ENCODE data around the gene SLC25A48.

Gene SLC25A48, protein sequence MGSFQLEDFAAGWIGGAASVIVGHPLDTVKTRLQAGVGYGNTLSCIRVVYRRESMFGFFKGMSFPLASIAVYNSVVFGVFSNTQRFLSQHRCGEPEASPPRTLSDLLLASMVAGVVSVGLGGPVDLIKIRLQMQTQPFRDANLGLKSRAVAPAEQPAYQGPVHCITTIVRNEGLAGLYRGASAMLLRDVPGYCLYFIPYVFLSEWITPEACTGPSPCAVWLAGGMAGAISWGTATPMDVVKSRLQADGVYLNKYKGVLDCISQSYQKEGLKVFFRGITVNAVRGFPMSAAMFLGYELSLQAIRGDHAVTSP
- 0 reads per million in 2 donors for total RNA-seq

GRCh38 chr5:135834639-135835529 is at the start of gene SLC25A48:
Gene SLC25A48 (plus strand): TSS chr5:135834663. CDS start chr5:135834848, 185 bp downstream.
- DNase-seq, result no peak

DNA sequence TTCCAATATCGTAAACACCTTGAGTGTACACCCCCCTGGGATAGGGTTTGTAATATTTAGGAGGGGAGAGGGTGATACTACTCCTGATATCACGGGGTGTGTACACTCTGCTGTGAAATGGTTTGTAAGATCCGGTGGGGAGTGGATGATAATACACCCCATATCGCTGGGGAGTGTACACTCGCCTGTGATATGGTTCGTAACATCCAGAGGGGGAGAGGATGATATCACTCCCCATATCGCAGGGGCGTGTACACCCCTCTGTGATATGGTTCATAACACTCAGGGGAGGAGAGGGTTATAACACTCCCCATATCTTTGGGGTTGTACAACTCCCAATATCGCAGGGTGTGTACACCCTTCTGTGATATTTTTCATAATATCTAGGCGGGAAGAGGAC is 33.8 kb upstream of the SLC25A48 start:
- no peak for DNase-seq

- DNase-seq, result no peak
Observed at GRCh38 chr5:135810188-135810943, 24.1 kb upstream of the SLC25A48 start.

GRCh38 chr5:135811007-135811406 is 23.5 kb upstream of the SLC25A48 start:
- no peak for DNase-seq

- no peak for DNase-seq
Observed at GRCh38 chr5:135813758-135814157, 20.7 kb upstream of the SLC25A48 start.

GRCh38 chr5:135814316-135814715 is 20.1 kb upstream of the SLC25A48 start:
- DNase-seq, result no peak

DNA sequence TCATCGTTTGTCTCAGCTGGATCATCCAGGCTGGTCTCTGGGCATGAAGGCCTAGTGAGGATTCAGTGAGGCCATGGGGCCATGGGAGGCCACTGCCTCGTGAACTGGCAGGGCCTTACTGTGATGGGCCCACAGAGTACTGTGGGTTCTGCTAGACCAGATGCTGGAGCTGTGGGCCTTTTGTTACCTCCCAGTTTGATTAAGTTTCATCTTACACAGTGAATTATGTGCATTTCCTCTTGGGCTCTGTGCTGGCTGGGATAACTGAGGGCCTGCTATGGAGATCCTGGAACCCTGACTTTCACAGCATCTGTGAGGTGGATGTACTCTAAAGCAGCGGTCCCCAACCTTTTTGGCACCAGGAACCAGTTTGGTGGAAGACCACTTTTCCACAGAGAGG is 19.7 kb upstream of the SLC25A48 start:
- no peak for DNase-seq

DNA sequence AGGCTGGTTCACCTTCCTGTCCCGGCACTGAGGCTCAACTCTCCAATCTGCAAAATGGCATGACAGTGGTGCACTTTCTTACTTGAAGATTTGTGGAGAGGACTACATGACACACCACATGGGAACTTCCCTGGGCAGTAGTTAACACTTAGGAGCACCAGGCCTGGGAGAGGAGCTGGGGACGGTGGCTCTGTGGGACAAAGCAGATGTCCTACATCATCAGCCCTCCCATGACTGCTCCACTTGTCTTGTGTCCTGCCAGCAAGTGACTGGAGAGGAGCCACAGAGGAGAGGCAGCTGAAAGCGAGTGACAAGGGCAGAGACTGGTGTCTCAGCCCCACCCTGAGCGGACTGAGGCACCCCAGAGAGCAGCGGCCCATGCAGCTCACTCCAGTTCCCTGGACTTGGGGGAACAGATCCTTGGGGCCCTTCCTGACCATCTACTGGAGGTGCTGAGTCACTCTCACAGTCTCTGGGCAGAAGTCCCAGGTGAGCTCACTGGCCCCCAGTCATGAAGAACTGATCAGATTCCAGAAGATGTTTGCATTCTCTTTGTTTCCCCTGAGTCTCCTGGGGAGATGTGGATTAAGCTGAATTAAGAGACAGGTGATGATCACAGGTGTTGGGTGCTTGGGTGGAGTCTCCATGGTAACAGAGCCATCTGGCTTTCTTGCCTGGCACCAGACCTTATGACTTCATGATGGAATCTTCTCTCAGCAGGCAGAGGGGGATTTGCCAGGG is 13.2 kb upstream of the SLC25A48 start:
- DNase-seq, result no peak

GRCh38 chr5:135821802-135822201 is 12.7 kb upstream of the SLC25A48 start:
- DNase-seq, result no peak

DNA sequence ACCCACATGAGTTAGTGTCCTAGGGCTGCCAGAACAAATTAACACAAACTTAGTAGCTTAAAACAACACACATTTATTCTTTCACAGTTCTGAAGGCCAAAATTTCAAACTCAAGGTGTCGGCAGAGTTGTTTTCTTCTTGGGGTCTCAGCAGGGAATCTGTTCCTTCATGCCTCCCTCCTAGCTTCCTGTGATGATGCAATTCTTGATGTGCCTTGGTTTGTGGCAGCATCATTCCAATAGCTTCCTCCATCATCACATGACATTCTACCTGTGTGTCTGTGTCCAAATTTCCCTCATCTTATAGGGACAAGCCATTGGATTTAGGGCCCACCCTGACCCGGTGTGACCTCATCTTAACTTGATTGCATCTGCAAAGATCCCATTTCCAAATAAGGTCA is 12.2 kb upstream of the SLC25A48 start:
- DNase-seq, result no peak

DNA sequence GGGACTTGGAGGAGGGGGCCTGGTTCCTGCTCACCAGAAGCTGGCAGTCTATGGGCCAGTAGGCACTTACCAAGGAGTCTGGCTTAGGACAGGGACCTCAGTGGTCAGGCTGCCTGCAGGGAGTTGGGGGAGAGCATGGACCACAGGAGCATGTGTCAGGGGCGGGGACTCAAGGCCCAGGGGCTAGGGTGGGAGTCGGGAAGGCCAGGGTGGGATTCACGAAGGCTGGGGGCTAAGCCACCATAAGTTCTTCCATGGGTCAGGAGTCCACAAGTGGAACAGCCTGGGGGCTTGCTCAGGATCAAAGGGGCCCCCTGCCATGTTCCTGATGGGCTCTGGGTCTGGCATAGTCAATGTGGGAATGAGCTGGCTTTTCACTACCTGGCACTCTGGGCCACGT is 11.5 kb upstream of the SLC25A48 start:
- DNase-seq, result no peak

- no peak for DNase-seq
Observed at GRCh38 chr5:135823881-135824280, 10.6 kb upstream of the SLC25A48 start.

- DNase-seq, result no peak
Observed at GRCh38 chr5:135824541-135825041, 9.9 kb upstream of the SLC25A48 start.

GRCh38 chr5:135825373-135826220 is 8.9 kb upstream of the SLC25A48 start:
- DNase-seq, result no peak

DNA sequence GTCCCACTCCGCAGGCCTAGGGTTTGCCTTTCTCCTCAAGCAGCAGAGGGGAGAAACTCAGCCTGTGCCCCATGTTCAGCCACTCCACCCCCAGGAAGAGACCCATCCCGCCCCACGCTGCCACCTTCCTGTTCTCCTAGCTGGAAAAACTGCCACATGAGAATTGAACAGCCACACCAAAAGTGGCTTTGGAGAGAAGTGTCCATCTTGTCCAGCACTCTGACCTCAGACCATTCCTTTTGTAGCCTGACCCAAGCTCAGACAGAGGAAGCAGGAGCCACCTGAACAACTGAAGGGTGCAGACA is 8.3 kb upstream of the SLC25A48 start:
- DNase-seq, result no peak

DNA sequence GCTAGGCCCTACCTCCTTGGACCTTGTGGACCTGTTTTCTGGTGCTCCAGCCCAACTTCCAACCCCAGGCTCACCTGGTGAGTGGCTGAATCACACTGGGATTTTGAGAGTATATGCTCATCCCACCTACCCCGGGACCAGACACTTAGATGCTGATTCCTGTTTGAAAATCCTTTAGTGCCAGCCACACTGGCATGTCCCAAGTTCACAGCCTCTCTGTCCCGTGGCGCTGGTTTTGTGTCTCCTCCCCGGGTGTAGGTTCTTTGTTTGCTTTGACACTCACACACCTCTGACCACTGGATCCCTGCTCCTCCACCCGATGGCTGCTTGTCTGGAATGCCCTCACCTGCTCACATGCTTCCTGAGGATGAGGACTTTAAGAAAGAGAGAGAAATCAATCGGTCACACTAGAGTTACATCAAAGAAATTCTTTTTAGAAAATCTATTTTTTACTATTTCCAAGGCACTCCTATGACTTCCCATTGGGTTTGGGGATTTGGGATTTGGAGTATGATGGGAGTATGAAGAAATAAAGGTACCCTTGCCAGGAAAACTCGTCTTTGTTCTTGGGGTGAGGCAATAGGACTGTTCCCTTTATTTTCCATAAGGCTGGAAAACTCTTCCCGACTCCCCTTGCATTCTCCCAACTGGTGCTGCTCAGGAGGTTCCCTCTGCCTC is 7.3 kb upstream of the SLC25A48 start:
- no peak for DNase-seq

- DNase-seq, result no peak
Observed at GRCh38 chr5:135827965-135828781, 6.3 kb upstream of the SLC25A48 start.

- no peak for DNase-seq
Observed at GRCh38 chr5:135828782-135829127, 5.7 kb upstream of the SLC25A48 start.

- no peak for DNase-seq
Observed at GRCh38 chr5:135829179-135829578, 5.3 kb upstream of the SLC25A48 start.

All from T-helper 9 cell (primary cell).